B cell (primary cell): ENCODE measurements around the gene HAP1. TPM values are rescaled to one million over a fixed set of nuclear protein-coding genes. Genes with fewer than 3 reads are reported as not detected.

Experiments
- ATAC-seq: fragments of 200-7000 bp; cut with Tn5 transposase; one replicate; pipeline ENCODE4 v1.10.0; 2021; ENCODE audit warnings: low read depth, mild to moderate bottlenecking, moderate number of reproducible peaks, moderate library complexity
- CTCF ChIA-PET: fragments of 350-600 bp; sonication (Branson Sonifier 250); formaldehyde crosslinking; loops from one replicate; lab custom pipeline; 2021; ENCODE audit warnings: antibody characterized with exemption, inconsistent platforms; lab: Charles Lee
- POLR2A ChIA-PET: fragments of 350-600 bp; sonication (Branson Sonifier 250); formaldehyde crosslinking; loops from one replicate; lab custom pipeline; 2021; ENCODE audit warnings: antibody characterized with exemption; lab: Charles Lee
- DNase-seq: peaks from one replicate; pipeline ENCODE4 v3.0.0; 2013
- H2AFZ ChIP-seq: 2 replicates; pipeline ENCODE4 v1.6.1; 2012; ENCODE audit warnings: mild to moderate bottlenecking, low read depth, low read length; ENCODE audit not compliant: insufficient read depth, poor library complexity, severe bottlenecking
- H3K27ac ChIP-seq, 2 donors: 1 replicate in 1 of 2; 2 replicates in 1 of 2; pipeline ENCODE4 v1.5.1; 2012 to 2013; ENCODE audit warnings: low read length in 2 of 2, mild to moderate bottlenecking in 2 of 2, moderate library complexity in 1 of 2
- H3K27me3 ChIP-seq, 4 experiments: fragments of 200-600 bp in 1 of 4; sonication (generic) in 1 of 4; replicated peaks in 1 of 4; 1 replicate in 2 of 4; 2 replicates in 2 of 4; pipeline versions ENCODE4 v1.6.1 to v1.7.0; 2013 to 2016; ENCODE audit warnings: low read length in 3 of 4, mild to moderate bottlenecking in 2 of 4, mixed read lengths in 1 of 4, moderate library complexity in 1 of 4; ENCODE audit not compliant: insufficient read depth in 4 of 4, control insufficient read depth in 3 of 4; ENCODE audit errors: control extremely low read depth in 1 of 4
- H3K36me3 ChIP-seq, 2 experiments: replicated peaks in 1 of 2; 1 replicate in 1 of 2; 2 replicates in 1 of 2; pipeline versions ENCODE4 v1.6.1 to v1.7.1; 2013; ENCODE audit warnings: low read length in 1 of 2; ENCODE audit not compliant: insufficient read depth in 2 of 2, control insufficient read depth in 1 of 2; ENCODE audit errors: control extremely low read depth in 1 of 2, extremely low read depth in 1 of 2
- H3K4me1 ChIP-seq, 2 donors: fragments of 200-600 bp in 1 of 2; sonication (generic) in 1 of 2; 1 replicate in 1 of 2; 2 replicates in 1 of 2; pipeline versions ENCODE4 v1.5.1 to v1.6.1; 2013 to 2017; ENCODE audit warnings: low read length in 2 of 2; ENCODE audit not compliant: control insufficient read depth in 2 of 2, insufficient read depth in 2 of 2
- H3K4me2 ChIP-seq: replicated peaks from 2 replicates; pipeline ENCODE3; 2012; ENCODE audit warnings: mild to moderate bottlenecking, low read depth, low read length; ENCODE audit not compliant: poor library complexity, severe bottlenecking
- H3K4me3 ChIP-seq, 5 experiments: fragments of 200-600 bp in 1 of 5; sonication (generic) in 1 of 5; 1 replicate in 3 of 5; 2 replicates in 2 of 5; pipeline versions ENCODE4 v1.5.1 to v1.7.0; 2011 to 2016; ENCODE audit warnings: low read length in 4 of 5, mild to moderate bottlenecking in 4 of 5, low read depth in 2 of 5, control low read depth in 1 of 5, moderate library complexity in 1 of 5; ENCODE audit not compliant: insufficient read depth in 1 of 5; ENCODE audit errors: control extremely low read depth in 1 of 5, extremely low read depth in 1 of 5
- H3K79me2 ChIP-seq: fragments of 200-600 bp; sonication (generic); one replicate; pipeline ENCODE4 v1.6.0; 2016; ENCODE audit warnings: low read length; ENCODE audit not compliant: control insufficient read depth, insufficient read depth
- H3K9ac ChIP-seq: fragments of 200-600 bp; sonication (generic); 2 replicates; pipeline ENCODE4 v1.6.1; 2017; ENCODE audit warnings: mild to moderate bottlenecking, low read length, moderate library complexity
- H3K9me3 ChIP-seq, 3 donors: one replicate each; pipeline versions ENCODE4 v1.6.1 to v1.7.1; 2013; ENCODE audit warnings: low read length in 2 of 3; ENCODE audit not compliant: control insufficient read depth in 2 of 3, insufficient read depth in 1 of 3; ENCODE audit errors: control extremely low read depth in 1 of 3
- H4K20me1 ChIP-seq: 2 replicates; pipeline ENCODE4 v1.6.0; 2012; ENCODE audit warnings: mild to moderate bottlenecking, low read length; ENCODE audit not compliant: insufficient read depth, control insufficient read depth, poor library complexity, severe bottlenecking
- H3K27ac Mint-ChIP-seq: one replicate; pipeline ENCODE4 v1.8.0; 2021; ENCODE audit warnings: mixed read lengths
- H3K27me3 Mint-ChIP-seq: one replicate; pipeline ENCODE4 v1.8.0; 2021; ENCODE audit warnings: mixed read lengths
- H3K4me1 Mint-ChIP-seq: one replicate; pipeline ENCODE4 v1.8.0; 2021; ENCODE audit warnings: mixed read lengths
- H3K4me3 Mint-ChIP-seq: one replicate; pipeline ENCODE4 v1.8.0; 2021; ENCODE audit warnings: mixed read lengths
- H3K9me3 Mint-ChIP-seq: one replicate; pipeline ENCODE4 v1.8.0; 2022; ENCODE audit warnings: mixed read lengths; ENCODE audit not compliant: insufficient read depth
- CTCF ChIP-seq: fragments of 200-600 bp; IDR thresholded peaks from one replicate; pipeline ENCODE4 v1.8.0; 2022; ENCODE audit warnings: antibody characterized with exemption, mild to moderate bottlenecking
- EZH2 ChIP-seq: IDR thresholded peaks from 2 replicates; pipeline ENCODE4 v1.6.1; 2012; ENCODE audit warnings: borderline replicate concordance, low read depth, mild to moderate bottlenecking, moderate library complexity, low read length; ENCODE audit not compliant: insufficient read depth, poor library complexity, severe bottlenecking
- WGBS: methylation state at CpG from one replicate; pipeline ENCODE4 v1.1.5; 2013; ENCODE audit warnings: missing lambda C conversion rate; ENCODE audit not compliant: insufficient coverage; 5-methylcytosine and 5-hydroxymethylcytosine counted together
- intact Hi-C: fragments of 100-400 bp; cut with micrococcal nuclease; formaldehyde crosslinking; loops from one replicate; pipeline ENCODE4 v1.10.0; 2022
- polyA plus RNA-seq: library from polyadenylated mRNA; depleted of rRNA; stranded (reverse); fragments of >200 nt; gene quantifications from 2 replicates; pipeline ENCODE4 v1.2.3, GENCODE V29; 2012
- total RNA-seq, 2 donors: library from RNA; stranded (reverse); fragments of 120-200 nt in 1 of 2; gene quantifications; 1 replicate in 1 of 2; 2 replicates in 1 of 2; pipeline versions ENCODE4 v1.2.3 to v1.2.4, GENCODE V29; 2013 to 2022

Gene HAP1
- total and polyA plus RNA-seq, 2 donors (not counting 1 experiment from before 2014, with no cell fraction given): 0.03 to 0.37 TPM

- H3K36me3 ChIP-seq: no peaks in the 10 kb centered on the region
- no peaks in the 10 kb centered on the region for H3K4me1 ChIP-seq
- H2AFZ ChIP-seq: no peak overlapping the region
- H3K4me2 ChIP-seq: no peak overlapping the region
- Mint-ChIP-seq H3K27me3 (peaks cover 24% of the 10 kb centered on the region), H3K27ac (no peak overlapping the region), H3K9me3 (no peaks in the 10 kb centered on the region), H3K4me3 (no peak overlapping the region), H3K4me1 (no peaks in the 10 kb centered on the region)
- ATAC-seq: no peak
- no peak overlapping the region for H3K27ac ChIP-seq
- peaks cover 0 to 19% (median 4%) of the 10 kb centered on the region in 4 experiments for H3K27me3 ChIP-seq
- H3K9ac ChIP-seq: no peak overlapping the region
- intact Hi-C loops: no loop called here
- CTCF ChIA-PET: interaction anchor here (1.2 to 1.4 kb wide), 2 partner anchors 12 to 19 kb away, joined by 5 to 7 read pairs; partner anchors contain the start of gene EIF1
- 89% methylated on average over 8 of the region's 10 CpGs for WGBS
- H3K4me3 ChIP-seq: no peak overlapping the region
- H3K79me2 ChIP-seq: no peaks in the 10 kb centered on the region
- POLR2A ChIA-PET: no interaction called here
- H3K9me3 ChIP-seq: peaks cover 0 to 4% (median 0%) of the 10 kb centered on the region in 3 donors
- no peak for DNase-seq
- TF ChIP-seq CTCF: no peak
- no peak for TF ChIP-seq EZH2
- no peaks in the 10 kb centered on the region for H4K20me1 ChIP-seq
Measured at GRCh38 chr17:41707803-41708669, 26.4 kb downstream of the HAP1 start.
